Parathyroid adenoma (tissue), 2 donors: Measurements from ENCODE around the gene SHOC2.

Experiments used
- H2AFZ ChIP-seq: fragments of 300-600 bp; sonication (generic); one replicate; pipeline ENCODE4 v1.7.0; 2017; ENCODE audit warnings: antibody characterized with exemption, mild to moderate bottlenecking
- H3K27ac ChIP-seq: fragments of 300-600 bp; sonication (generic); one replicate; pipeline ENCODE4 v1.7.0; 2017
- H3K27me3 ChIP-seq: fragments of 300-600 bp; sonication (generic); one replicate; pipeline ENCODE4 v1.7.0; 2017; ENCODE audit warnings: low read length; ENCODE audit not compliant: control insufficient read depth, insufficient read depth
- H3K36me3 ChIP-seq: fragments of 300-600 bp; sonication (generic); one replicate; pipeline ENCODE4 v1.7.0; 2017; ENCODE audit warnings: low read length; ENCODE audit not compliant: control insufficient read depth, insufficient read depth
- H3K4me1 ChIP-seq: fragments of 300-600 bp; sonication (generic); one replicate; pipeline ENCODE4 v1.7.0; 2017; ENCODE audit warnings: control low read depth
- H3K4me2 ChIP-seq: fragments of 300-600 bp; sonication (generic); one replicate; pipeline ENCODE4 v1.7.0; 2017; ENCODE audit warnings: low read length
- H3K4me3 ChIP-seq: fragments of 300-600 bp; sonication (generic); one replicate; pipeline ENCODE4 v1.7.0; 2017; ENCODE audit warnings: low read depth, low read length
- H3K79me2 ChIP-seq: fragments of 300-600 bp; sonication (generic); one replicate; pipeline ENCODE4 v1.7.0; 2017; ENCODE audit warnings: control low read depth
- H3K9ac ChIP-seq: fragments of 300-600 bp; sonication (generic); one replicate; pipeline ENCODE4 v1.7.0; 2017; ENCODE audit warnings: mild to moderate bottlenecking
- H3K9me3 ChIP-seq: fragments of 300-600 bp; sonication (generic); one replicate; pipeline ENCODE4 v1.7.0; 2017; ENCODE audit warnings: low read length; ENCODE audit not compliant: control insufficient read depth
- TF ChIP-seq, protein P1 (sequence below): fragments of 300-600 bp; sonication (generic); IDR thresholded peaks from one replicate; pipeline ENCODE4 v1.7.0; 2017; ENCODE audit warnings: antibody characterized with exemption, mild to moderate bottlenecking
- donor health status: primary hyperparathyroidism.

Gene SHOC2

DNA sequence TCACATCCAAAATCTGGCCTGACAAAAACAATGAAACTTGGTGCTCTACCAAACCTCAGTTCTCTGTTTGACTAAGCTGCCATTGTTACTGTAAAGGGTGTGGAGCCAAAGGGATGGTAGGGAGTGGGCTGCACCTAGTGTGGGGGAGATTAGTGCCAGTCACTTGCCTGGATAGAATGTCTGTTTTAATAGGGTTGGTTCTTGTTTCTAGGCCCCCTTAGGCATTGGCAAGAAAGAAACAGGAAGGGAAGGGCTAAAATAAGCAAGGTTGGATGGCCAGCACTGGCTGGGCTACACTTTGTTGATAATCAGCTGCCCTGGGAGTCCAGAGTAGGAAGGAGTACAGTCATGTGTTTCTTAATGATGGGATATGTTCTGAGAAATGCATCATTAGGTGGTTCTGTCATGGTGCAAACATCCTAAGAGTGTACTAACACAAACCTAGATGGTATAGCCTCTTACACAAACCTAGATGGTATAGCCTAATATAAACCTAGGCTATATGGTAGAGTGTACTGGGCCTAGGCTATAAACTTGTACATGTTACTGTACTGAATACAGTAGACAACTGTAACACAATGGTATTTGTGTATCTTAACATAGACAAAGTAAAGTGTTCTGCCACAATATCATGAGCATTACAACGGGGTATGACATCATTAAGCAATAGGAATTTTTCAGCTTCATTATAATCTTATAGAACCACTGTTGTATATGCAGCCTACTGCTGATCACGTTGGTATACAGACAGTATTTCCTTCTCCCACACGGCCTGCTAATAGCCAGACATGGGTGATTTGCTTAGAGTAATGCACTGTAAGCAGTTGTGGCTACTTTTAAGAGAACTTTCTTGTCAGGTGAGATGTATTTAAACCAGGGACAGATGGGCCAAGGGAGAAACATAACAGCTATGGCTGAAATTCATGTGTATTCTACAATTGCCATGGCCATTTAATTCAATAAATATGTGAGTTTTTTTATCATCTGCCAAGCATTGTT, 15.8 kb upstream of the SHOC2 start:
- Histone ChIP-seq H3K9me3 (no peaks in the 10 kb centered on the region), H3K27me3 (no peaks in the 10 kb centered on the region), H3K79me2 (peaks cover 2% of the 10 kb centered on the region), H3K4me1 (peaks cover 43% of the 10 kb centered on the region), H3K27ac (peak overlapping the region; percentile 60), H3K36me3 (no peaks in the 10 kb centered on the region), H3K9ac (no peak overlapping the region), H2AFZ (no peak overlapping the region), H3K4me3 (no peak overlapping the region), H3K4me2 (peak overlapping the region; percentile 25)
- TF ChIP-seq, protein P1, sequence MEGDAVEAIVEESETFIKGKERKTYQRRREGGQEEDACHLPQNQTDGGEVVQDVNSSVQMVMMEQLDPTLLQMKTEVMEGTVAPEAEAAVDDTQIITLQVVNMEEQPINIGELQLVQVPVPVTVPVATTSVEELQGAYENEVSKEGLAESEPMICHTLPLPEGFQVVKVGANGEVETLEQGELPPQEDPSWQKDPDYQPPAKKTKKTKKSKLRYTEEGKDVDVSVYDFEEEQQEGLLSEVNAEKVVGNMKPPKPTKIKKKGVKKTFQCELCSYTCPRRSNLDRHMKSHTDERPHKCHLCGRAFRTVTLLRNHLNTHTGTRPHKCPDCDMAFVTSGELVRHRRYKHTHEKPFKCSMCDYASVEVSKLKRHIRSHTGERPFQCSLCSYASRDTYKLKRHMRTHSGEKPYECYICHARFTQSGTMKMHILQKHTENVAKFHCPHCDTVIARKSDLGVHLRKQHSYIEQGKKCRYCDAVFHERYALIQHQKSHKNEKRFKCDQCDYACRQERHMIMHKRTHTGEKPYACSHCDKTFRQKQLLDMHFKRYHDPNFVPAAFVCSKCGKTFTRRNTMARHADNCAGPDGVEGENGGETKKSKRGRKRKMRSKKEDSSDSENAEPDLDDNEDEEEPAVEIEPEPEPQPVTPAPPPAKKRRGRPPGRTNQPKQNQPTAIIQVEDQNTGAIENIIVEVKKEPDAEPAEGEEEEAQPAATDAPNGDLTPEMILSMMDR = no peak

DNA sequence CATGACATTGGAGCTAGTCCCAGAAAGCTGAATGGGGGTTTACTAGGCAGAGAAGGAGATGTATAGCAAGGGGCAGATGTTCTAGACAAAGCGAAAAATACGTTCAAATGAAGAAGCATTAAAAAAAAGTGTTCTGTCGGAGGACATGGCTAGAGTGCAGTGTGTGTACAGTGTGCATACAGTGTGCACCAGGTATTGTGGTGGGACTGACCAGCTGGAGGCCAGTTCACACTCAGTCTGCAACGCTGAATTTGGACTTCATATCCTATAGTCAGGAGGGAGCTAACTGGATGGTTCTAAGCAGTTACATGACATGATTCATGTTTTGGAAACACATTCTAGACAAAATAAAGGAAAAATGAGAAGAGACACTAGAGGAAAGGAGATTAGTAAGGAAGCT, 9.3 kb upstream of the SHOC2 start:
- Histone ChIP-seq H3K4me1 (peaks cover 30% of the 10 kb centered on the region), H3K4me3 (no peak overlapping the region), H3K4me2 (no peak overlapping the region), H3K79me2 (no peaks in the 10 kb centered on the region), H3K9ac (no peak overlapping the region), H3K27me3 (no peaks in the 10 kb centered on the region), H3K27ac (peak overlapping the region; percentile 16), H2AFZ (no peak overlapping the region), H3K36me3 (no peaks in the 10 kb centered on the region), H3K9me3 (no peaks in the 10 kb centered on the region)
- TF ChIP-seq, protein P1 = no peak

DNA sequence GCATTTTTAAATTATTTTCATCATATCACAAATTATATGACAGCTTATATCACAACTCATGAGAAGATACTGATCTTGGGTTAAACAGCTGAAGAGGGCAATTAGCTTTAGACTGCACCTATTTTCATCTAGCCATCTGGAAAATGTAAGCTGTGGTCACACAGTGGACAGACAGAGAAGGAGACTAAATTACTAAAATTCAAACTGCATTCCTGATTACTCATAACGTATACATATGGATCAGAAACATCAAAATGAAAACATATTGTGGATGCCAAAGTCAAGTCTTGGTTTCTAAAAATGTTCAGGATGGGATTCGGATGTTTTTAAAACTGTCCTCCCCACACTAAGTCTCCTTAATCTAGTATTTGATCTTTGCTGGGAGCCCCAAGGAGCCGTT, 7.0 kb upstream of the SHOC2 start:
- TF ChIP-seq, protein P1 = no peak
- no peak overlapping the region for H3K27ac ChIP-seq
- H3K36me3 ChIP-seq = no peaks in the 10 kb centered on the region

DNA sequence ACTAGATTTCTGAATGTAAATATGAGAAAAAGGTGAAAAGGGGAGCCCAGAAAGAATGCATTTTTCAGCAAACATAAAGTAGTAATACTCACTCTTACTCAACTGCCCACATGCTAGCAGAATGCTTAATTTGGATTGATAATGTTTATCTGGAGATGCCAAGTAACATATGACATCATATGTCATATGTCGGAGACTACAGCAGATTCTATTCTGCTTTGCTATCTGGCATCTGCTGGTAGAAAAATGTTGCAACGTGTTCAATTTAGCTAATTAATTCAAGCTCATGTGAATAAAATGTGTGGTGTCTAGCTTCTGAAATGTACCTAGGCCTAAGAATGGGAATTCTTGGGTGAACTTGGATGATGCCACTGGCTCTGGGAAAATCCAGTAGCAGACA, 5.0 kb upstream of the SHOC2 start:
- Histone ChIP-seq H3K79me2 (no peaks in the 10 kb centered on the region), H3K4me1 (peaks cover 36% of the 10 kb centered on the region), H3K9ac (no peak overlapping the region), H3K9me3 (no peaks in the 10 kb centered on the region), H3K4me2 (no peak overlapping the region), H3K4me3 (no peak overlapping the region), H3K27me3 (no peaks in the 10 kb centered on the region), H2AFZ (no peak overlapping the region), H3K27ac (peak overlapping the region; percentile 99), H3K36me3 (no peaks in the 10 kb centered on the region)
- TF ChIP-seq, protein P1 = no peak

More for the DNA sequence above, 7.0 kb upstream of the SHOC2 start:
- no peak overlapping the region for H2AFZ ChIP-seq
- H3K27me3 ChIP-seq = no peaks in the 10 kb centered on the region
- peaks cover 43% of the 10 kb centered on the region for H3K4me1 ChIP-seq
- H3K79me2 ChIP-seq = no peaks in the 10 kb centered on the region
- H3K4me3 ChIP-seq = no peak overlapping the region
- no peak overlapping the region for H3K4me2 ChIP-seq
- H3K9ac ChIP-seq = no peak overlapping the region
- H3K9me3 ChIP-seq = no peaks in the 10 kb centered on the region
